ENCODE measurements around the gene BSCL2.
A peak's percentile ranks its signal among the peaks of the same experiment; 100 is the strongest.

The BSCL2 gene

GRCh38 chr11:62713343-62713742 lies 6.1 kb upstream of the BSCL2 start:
- CTCF ChIA-PET: no interaction called here
- POLR2A ChIA-PET: no interaction called here
- DNase-seq (ENCODE audit: low read depth, low spot score): no peak

GRCh38 chr11:62712861-62713260 lies 5.6 kb upstream of the BSCL2 start:
- CTCF ChIA-PET: no interaction called here
- DNase-seq (ENCODE audit: low read depth, low spot score): no peak
- no peak overlapping the region for H3K4me3 ChIP-seq (ENCODE audit: low read depth, low read length)
- POLR2A ChIA-PET: no interaction called here
- no peak for TF ChIP-seq CTCF (IDR thresholded peaks at IDR 0.05; ENCODE audit: insufficient read depth, low read length, missing control alignments)

More at GRCh38 chr11:62713343-62713742, 6.1 kb upstream of the BSCL2 start:
- TF ChIP-seq CTCF (IDR thresholded peaks at IDR 0.05; ENCODE audit: insufficient read depth, low read length, missing control alignments): no peak
- no peak overlapping the region for H3K4me3 ChIP-seq (ENCODE audit: low read depth, low read length)

- ChIA-PET CTCF (no interaction called here), POLR2A (no interaction called here)
- no peak for DNase-seq (ENCODE audit: low read depth, low spot score)
- TF ChIP-seq CTCF (IDR thresholded peaks at IDR 0.05; ENCODE audit: insufficient read depth, low read length, missing control alignments): no peak
- H3K4me3 ChIP-seq (ENCODE audit: low read depth, low read length): no peak overlapping the region
Measured at GRCh38 chr11:62712276-62712812, 5.1 kb upstream of the BSCL2 start.

- TF ChIP-seq CTCF (IDR thresholded peaks at IDR 0.05; ENCODE audit: insufficient read depth, low read length, missing control alignments): no peak
- H3K4me3 ChIP-seq (ENCODE audit: low read depth, low read length): peak overlapping the region; percentile 51
- no peak for DNase-seq (ENCODE audit: low read depth, low spot score)
- POLR2A ChIA-PET: interaction anchor here (1.0 to 4.5 kb wide), 5 partner anchors 17 to 131 kb away, joined by 3 to 24 read pairs (median 4); partner anchors contain the start of genes C11orf98, CSKMT, HNRNPUL2 and ZBTB3
- CTCF ChIA-PET: interaction anchor here (1.1 to 11.2 kb wide), 3 partner anchors 9 to 29 kb away, joined by 3 to 152 read pairs (median 4); partner anchors contain the start of gene LRRN4CL
Measured at GRCh38 chr11:62710001-62710345, 2.7 kb upstream of the BSCL2 start.

- DNase-seq (ENCODE audit: low read depth, low spot score): peak; percentile 76
- no peak for TF ChIP-seq CTCF (IDR thresholded peaks at IDR 0.05; ENCODE audit: insufficient read depth, low read length, missing control alignments)
- ChIA-PET CTCF (interaction anchor here (1.1 to 11.2 kb wide), 4 partner anchors 10 to 36 kb away, joined by 3 to 152 read pairs (median 4); partner anchors contain the start of gene LRRN4CL), POLR2A (interaction anchor here (1.0 to 4.5 kb wide), 7 partner anchors 18 to 309 kb away, joined by 3 to 24 read pairs (median 4); partner anchors contain the start of genes C11orf98, CSKMT, HNRNPUL2 and LRRN4CL)
- H3K4me3 ChIP-seq (ENCODE audit: low read depth, low read length): peak overlapping the region; percentile 62
Measured at GRCh38 chr11:62709247-62710000, 2.2 kb upstream of the BSCL2 start.

GRCh38 chr11:62708793-62709192 lies 1.6 kb upstream of the BSCL2 start:
- CTCF ChIA-PET: interaction anchor here (1.1 to 11.2 kb wide), 5 partner anchors 8 to 37 kb away, joined by 3 to 152 read pairs (median 3); partner anchors contain the start of gene LRRN4CL
- no peak for DNase-seq (ENCODE audit: low read depth, low spot score)
- peak overlapping the region; percentile 62 for H3K4me3 ChIP-seq (ENCODE audit: low read depth, low read length)
- POLR2A ChIA-PET: interaction anchor here (1.0 to 4.5 kb wide), 6 partner anchors 16 to 308 kb away, joined by 3 to 24 read pairs (median 5); partner anchors contain the start of genes C11orf98, CSKMT, HNRNPUL2 and LRRN4CL
- no peak for TF ChIP-seq CTCF (IDR thresholded peaks at IDR 0.05; ENCODE audit: insufficient read depth, low read length, missing control alignments)

All from AG04449 (cell line).